GM10248 (cell line): ENCODE data around the gene CGB5.

Experiments
- CTCF ChIA-PET: fragments of 300-600 bp; sonication (Branson Sonifier 250); formaldehyde crosslinking; extraction: SDS; loops from one replicate; lab custom pipeline; 2021; ENCODE audit warnings: antibody characterized with exemption; lab: Yijun Ruan, JAX
- POLR2A ChIA-PET: fragments of 350-650 bp; sonication (Branson Sonifier 250); formaldehyde crosslinking; extraction: SDS; loops from one replicate; lab custom pipeline; 2020; ENCODE audit warnings: antibody characterized with exemption; lab: Yijun Ruan, JAX
- DNase-seq: peaks from one replicate; pipeline ENCODE4 v3.0.0; 2012; ENCODE audit errors: extremely low spot score
- CTCF ChIP-seq: IDR thresholded peaks from 2 replicates; pipeline ENCODE4 v1.5.1; 2012; ENCODE audit warnings: mild to moderate bottlenecking, low read depth; ENCODE audit errors: extremely low read depth, missing control alignments, control extremely low read depth

The CGB5 gene

DNA sequence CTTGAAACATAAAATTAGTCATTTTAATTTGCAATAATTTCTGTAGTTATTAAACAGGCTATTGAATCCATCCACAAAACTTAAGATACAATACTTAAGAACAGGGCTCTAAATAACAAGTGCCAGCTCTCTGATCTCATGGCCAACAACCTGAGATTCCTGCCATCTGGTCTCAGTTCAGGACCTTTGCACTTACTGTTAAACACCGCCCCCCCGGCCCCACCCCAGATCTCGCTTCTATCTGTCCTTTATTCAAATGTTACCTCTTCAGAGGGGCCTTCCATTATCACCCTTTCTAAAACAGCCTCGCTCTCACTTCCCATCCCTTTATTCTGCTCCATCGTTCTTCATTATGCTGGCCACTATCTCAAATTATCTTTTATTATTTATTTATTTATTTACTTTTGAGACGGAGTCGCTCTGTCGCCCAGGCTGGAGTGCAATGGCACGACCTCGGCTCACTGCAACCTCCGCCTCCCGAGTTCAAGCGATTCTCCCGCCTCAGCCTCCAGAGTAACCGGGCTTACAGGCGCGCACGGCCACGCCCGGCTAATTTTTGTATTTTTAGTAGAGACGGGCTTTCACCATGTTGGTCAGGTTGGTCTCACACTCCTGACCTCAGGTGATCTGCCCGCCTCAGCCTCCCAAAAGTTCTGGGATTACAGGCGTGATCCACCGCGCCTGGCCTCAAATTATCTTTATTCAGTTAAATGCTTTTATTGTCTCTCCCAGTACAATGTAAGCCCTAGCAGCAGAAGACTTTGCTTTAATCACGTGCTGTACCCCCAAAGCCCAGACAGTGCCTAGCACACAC is 40.8 kb downstream of the CGB5 start:
- no peak for TF ChIP-seq CTCF
- ChIA-PET CTCF (no interaction called here), POLR2A (no interaction called here)
- no peak for DNase-seq

GRCh38 chr19:49085020-49085867 is 41.6 kb downstream of the CGB5 start, which contains the start of gene SNRNP70:
TSS of gene SNRNP70 (plus strand) at chr19:49085451. CDS start at chr19:49086415, 964 bp downstream.
- CTCF ChIA-PET: interaction anchor here (3.9 kb wide), 1 partner anchor 12 kb away, joined by 30 read pairs; no protein-coding TSS in a partner anchor
- peak; percentile 99 for DNase-seq
- POLR2A ChIA-PET: no interaction called here
- TF ChIP-seq CTCF: no peak

DNA sequence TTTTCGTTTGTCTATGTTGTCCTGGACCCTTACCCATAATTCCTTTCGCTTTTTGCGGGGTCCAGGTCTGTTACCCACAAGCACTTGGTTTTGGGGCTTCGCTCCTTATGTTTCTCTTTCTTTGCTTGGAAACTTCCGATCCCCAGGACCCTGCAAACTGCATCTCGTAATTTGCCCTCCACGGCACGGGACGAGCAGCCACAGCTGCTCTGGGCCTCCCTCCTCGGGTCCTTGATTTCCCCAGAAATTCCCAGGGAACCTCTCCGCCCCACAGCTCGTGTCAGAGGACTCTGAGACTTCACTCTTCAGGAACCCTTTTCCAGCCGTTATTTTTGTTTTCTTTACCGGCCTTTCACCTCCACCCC is 42.2 kb downstream of the CGB5 start:
- CTCF ChIA-PET: interaction anchor here (3.9 kb wide), 1 partner anchor 12 kb away, joined by 30 read pairs; no protein-coding TSS in a partner anchor
- TF ChIP-seq CTCF: no peak
- POLR2A ChIA-PET: no interaction called here
- no peak for DNase-seq

DNA sequence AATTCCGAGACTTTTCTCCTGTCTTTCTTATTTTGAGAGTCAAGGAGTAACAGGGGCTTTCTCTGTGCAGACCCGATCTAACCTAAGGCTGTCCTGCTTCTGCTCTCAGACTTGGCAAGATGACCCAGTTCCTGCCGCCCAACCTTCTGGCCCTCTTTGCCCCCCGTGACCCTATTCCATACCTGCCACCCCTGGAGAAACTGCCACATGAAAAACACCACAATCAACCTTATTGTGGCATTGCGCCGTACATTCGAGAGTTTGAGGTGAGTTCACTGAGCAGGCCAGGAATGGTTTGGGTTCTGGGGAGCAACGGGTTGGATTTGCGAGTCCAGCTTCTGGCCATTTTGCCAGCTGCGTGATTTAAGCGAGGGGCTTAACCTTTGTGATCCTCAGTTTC is 42.6 kb downstream of the CGB5 start:
- ChIA-PET CTCF (interaction anchor here (1.0 to 3.9 kb wide), 3 partner anchors 11 to 59 kb away, joined by 3 to 30 read pairs (median 3); no protein-coding TSS in a partner anchor), POLR2A (no interaction called here)
- no peak for TF ChIP-seq CTCF
- no peak for DNase-seq

- POLR2A ChIA-PET: interaction anchor here (0.7 kb wide), 1 partner anchor 21 kb away, joined by 4 read pairs; no protein-coding TSS in a partner anchor
- no peak for TF ChIP-seq CTCF
- CTCF ChIA-PET: no interaction called here
- no peak for DNase-seq
These were observed 47.9 kb downstream of the CGB5 start for GRCh38 chr19:49091391-49092038.

DNA sequence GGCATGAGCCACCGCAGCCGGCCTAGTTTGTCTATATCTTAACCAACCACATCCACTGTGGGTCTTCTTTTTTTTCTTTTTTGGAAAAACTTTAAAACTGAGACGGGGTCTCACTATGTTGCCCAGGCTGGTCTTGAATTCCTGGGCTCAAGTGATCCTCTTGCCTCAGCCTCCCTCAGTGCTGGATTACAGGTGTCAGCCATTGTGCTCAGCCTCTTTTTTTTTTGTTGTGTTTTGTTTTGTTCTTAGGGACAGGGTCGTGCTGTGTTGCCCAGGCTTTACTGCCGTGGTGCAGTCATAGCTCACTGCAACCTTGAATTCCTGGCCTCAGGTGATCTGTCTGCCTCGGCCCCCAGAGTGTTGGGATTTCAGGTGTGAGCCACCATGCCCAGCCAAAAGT is 49.0 kb downstream of the CGB5 start:
- POLR2A ChIA-PET: no interaction called here
- no peak for DNase-seq
- CTCF ChIA-PET: interaction anchor here (0.8 kb wide), 1 partner anchor 93 kb away, joined by 3 read pairs; no protein-coding TSS in a partner anchor
- no peak for TF ChIP-seq CTCF
